Heart left ventricle (tissue), 16 donors: Measurements from ENCODE around the gene PARP8. TPM values are rescaled to one million over a fixed set of nuclear protein-coding genes. Genes with fewer than 3 reads are reported as not detected.

Experiments
- ATAC-seq, 4 donors: fragments of 200-7000 bp; cut with Tn5 transposase; one replicate each; pipeline ENCODE4 v1.9.1; 2020 to 2022; ENCODE audit warnings: moderate library complexity in 4 of 4, mild to moderate bottlenecking in 3 of 4, moderate number of reproducible peaks in 1 of 4
- DNase-seq, 5 donors: peaks; one replicate each; pipeline ENCODE4 v3.0.0-alpha.2; 2020
- H3K27ac ChIP-seq, 12 donors: fragments of 200-600 bp; sonication (generic) in 4 of 12; one replicate each; pipeline versions ENCODE4 v1.5.0 to v1.8.0; 2016 to 2022; ENCODE audit warnings: mild to moderate bottlenecking in 2 of 12
- H3K27me3 ChIP-seq, 9 donors: fragments of 200-600 bp; sonication (generic) in 2 of 9; one replicate each; pipeline versions ENCODE4 v1.5.1 to v1.8.0; 2016 to 2022; ENCODE audit warnings: mild to moderate bottlenecking in 3 of 9
- H3K36me3 ChIP-seq, 9 donors: fragments of 200-600 bp; sonication (generic) in 2 of 9; one replicate each; pipeline versions ENCODE4 v1.5.0 to v1.8.0; 2018 to 2022; ENCODE audit warnings: mild to moderate bottlenecking in 2 of 9
- H3K4me1 ChIP-seq, 12 donors: fragments of 200-600 bp; sonication (generic) in 4 of 12; one replicate each; pipeline versions ENCODE4 v1.5.0 to v1.8.0; 2016 to 2022; ENCODE audit warnings: mild to moderate bottlenecking in 3 of 12
- H3K4me3 ChIP-seq, 12 donors: fragments of 200-600 bp; sonication (generic) in 4 of 12; one replicate each; pipeline versions ENCODE4 v1.5.0 to v1.8.0; 2017 to 2022; ENCODE audit warnings: mild to moderate bottlenecking in 9 of 12, moderate library complexity in 4 of 12
- H3K9me3 ChIP-seq, 12 donors: fragments of 200-600 bp; sonication (generic) in 4 of 12; one replicate each; pipeline versions ENCODE4 v1.5.0 to v1.8.0; 2016 to 2022; ENCODE audit warnings: mild to moderate bottlenecking in 1 of 12
- POLR2A ChIP-seq, 2 donors: fragments of 450-650 bp; IDR thresholded peaks; one replicate each; pipeline ENCODE4 v1.6.1; 2017; ENCODE audit warnings: antibody characterized with exemption in 2 of 2, mild to moderate bottlenecking in 2 of 2, moderate library complexity in 2 of 2
- WGBS, 4 donors: extraction: QIAGEN DNeasy Blood & Tissue Kit in 2 of 4; methylation state at CpG; one replicate each; pipeline versions ENCODE4 v1.1.5 to v1.1.7; 2013 to 2018; 5-methylcytosine and 5-hydroxymethylcytosine counted together
- intact Hi-C, 10 donors: fragments of 100-400 bp; cut with DNase I; formaldehyde crosslinking; loops; one replicate each; pipeline versions ENCODE4 v1.11.1 to v1.14.2; 2022
- polyA plus RNA-seq, 2 donors: library from polyadenylated mRNA; stranded (reverse); fragments of 200-250 nt; gene quantifications; one replicate each; pipeline ENCODE4 v1.2.3, GENCODE V29; 2013
- total RNA-seq, 9 donors: library from RNA; depleted of rRNA in 2 of 9; stranded (reverse); fragments of >200 nt in 2 of 9; fragmentation: NEBNext Ultra II Directional in 3 of 9; extraction: Animal tissue kit (Norgen Biotek cat#: 25700) in 3 of 9; gene quantifications; one replicate each; pipeline versions ENCODE4 v1.1.0 to v1.2.4, GENCODE V29; 2016 to 2023
- TF ChIP-seq, protein P1 (sequence below), 12 donors: fragments of 200-600 bp; sonication (generic) in 4 of 12; IDR thresholded peaks; one replicate each; pipeline versions ENCODE4 v1.5.0 to v1.8.0; 2018 to 2022; ENCODE audit warnings: antibody characterized with exemption in 12 of 12, mild to moderate bottlenecking in 5 of 12
- donor health status: ischemic (EF 13 %, LVEDD 7.1; RV severe dilation, severe dysfunction).
- donor health status: healthy with polysubstance abuse.
- donor health status: DM: no; HTN: yes; CAD: no.
- donor health status: DM: no; HTN: no; CAD: no.
- donor health status: ischemic (EF 25% LVEDD 6.9; RV normal size, moderate dysfunction).
- donor health status: ischemic (EF 25% LVEDD 5.7; RV mildly dilated, moderate dysfunction).
- donor health status: healthy.
- donor health status: DM: yes; HTN: yes; CAD: no.
- donor health status: ischemic (EF 35%, LVEDD 5.7; RV mildly dilated, moderate dysfunction).
- donor health status: nonischemic (EF 11% LVEDD 7.7; RV severe dilation, severe dysfunction).
- donor health status: DM: yes; HTN: yes; CAD: no.
- donor health status: PGD.
- donor health status: ischemic (EF 29% LVEDD 5.4; RV normal size, mild dysfunction).
- donor health status: nonischemic (EF 23%, LVEDD 6.1; RV moderate dilation, normal function).

PARP8 gene
- total and polyA plus RNA-seq, 11 donors: 1.6 to 22.5 (median 6.0) TPM

DNA sequence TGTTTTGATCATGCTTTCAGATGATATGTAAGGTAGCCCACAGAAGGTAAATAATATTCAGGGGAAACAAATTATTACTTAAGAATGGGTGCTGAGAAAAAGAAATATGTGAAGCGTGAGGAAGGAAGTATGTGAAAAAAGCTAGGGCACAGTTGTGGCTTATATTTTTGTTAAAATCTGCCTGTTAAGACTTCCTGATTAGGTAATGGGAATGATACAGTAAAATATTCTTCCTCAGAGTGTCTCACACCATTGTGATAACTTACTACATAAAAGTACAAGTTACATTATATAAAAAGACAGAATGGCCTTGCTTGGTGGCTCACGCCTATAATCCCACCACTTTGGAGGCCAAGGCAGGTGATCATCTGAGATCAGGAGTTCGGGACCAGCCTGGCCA lies 18.7 kb upstream of the PARP8 start:
- Histone ChIP-seq H3K4me3 (no peak overlapping the region), H3K27me3 (no peaks in the 10 kb centered on the region), H3K4me1 (no peaks in the 10 kb centered on the region), H3K36me3 (no peaks in the 10 kb centered on the region), H3K27ac (peak overlapping the region in 1 of 12 donors; percentile 37), H3K9me3 (no peaks in the 10 kb centered on the region)
- no peak for TF ChIP-seq POLR2A (IDR thresholded peaks at IDR 0.05)
- TF ChIP-seq, protein P1, sequence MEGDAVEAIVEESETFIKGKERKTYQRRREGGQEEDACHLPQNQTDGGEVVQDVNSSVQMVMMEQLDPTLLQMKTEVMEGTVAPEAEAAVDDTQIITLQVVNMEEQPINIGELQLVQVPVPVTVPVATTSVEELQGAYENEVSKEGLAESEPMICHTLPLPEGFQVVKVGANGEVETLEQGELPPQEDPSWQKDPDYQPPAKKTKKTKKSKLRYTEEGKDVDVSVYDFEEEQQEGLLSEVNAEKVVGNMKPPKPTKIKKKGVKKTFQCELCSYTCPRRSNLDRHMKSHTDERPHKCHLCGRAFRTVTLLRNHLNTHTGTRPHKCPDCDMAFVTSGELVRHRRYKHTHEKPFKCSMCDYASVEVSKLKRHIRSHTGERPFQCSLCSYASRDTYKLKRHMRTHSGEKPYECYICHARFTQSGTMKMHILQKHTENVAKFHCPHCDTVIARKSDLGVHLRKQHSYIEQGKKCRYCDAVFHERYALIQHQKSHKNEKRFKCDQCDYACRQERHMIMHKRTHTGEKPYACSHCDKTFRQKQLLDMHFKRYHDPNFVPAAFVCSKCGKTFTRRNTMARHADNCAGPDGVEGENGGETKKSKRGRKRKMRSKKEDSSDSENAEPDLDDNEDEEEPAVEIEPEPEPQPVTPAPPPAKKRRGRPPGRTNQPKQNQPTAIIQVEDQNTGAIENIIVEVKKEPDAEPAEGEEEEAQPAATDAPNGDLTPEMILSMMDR (IDR thresholded peaks at IDR 0.05): no peak
- WGBS, 4 donors: 57 to 78% (median 61%) methylated on average over 3 of the region's 3 CpGs
- DNase-seq: no peak
- intact Hi-C loops: no loop called here
- no peak for ATAC-seq

DNA sequence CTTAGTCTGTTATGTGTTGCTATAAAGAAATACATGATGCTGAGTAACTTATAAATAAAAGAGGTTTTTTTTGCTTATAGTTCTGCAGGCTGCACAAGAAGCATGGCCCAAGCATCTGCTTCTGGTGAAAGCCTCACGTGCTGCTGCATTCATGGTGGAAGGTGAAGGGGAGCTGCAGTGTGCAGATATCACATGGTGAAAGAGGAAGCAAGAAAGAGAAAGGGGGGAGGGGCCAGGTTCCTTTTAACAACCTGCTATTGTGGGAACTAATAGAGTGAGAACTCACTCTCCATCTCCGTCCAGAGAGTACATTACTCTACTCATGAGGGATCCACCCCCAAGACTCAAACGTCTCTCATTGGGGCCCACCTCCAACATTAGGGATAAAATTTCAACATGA lies 12.5 kb upstream of the PARP8 start:
- no peak overlapping the region for H3K27ac ChIP-seq
- 83 to 90% (median 87%) methylated on average over 3 of the region's 3 CpGs for WGBS, 4 donors

DNA sequence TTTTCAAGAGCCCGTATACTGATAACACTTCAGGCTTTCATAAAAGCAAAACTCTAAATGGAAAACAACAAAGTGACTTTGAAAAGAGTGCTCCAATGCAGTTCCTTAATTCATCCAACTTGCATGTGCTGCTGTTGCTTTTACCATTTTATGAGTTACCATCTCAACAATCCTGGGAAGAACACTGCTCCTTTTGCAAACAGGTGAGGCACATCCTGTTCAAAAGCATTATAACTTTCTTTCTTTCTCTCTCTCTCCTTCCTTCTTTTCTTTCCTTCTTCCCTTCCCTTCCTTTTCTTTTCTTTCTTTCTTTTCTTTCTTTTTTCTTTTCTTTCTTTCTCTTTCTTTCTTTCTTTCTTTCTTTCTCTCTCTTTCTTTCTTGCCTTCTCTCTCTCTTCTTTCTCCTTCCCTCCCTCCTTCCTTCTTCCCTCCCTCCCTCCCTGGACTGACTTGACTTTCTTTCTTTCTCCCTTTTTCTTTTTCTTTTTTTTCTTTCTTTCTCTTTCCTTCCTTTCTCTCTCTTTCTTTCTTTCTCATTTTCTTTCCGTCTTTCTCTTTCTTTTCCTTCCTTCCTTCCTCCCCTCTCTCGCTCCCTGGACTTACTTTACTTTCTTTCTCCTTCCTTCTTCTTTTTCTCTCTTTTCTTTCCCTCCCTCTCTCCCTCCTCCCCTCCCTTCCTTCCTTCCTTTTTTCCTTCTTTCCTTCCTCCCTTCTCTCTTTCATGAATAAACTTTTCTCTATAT lies 11.2 kb upstream of the PARP8 start:
- Histone ChIP-seq H3K27ac (no peak overlapping the region), H3K9me3 (no peaks in the 10 kb centered on the region), H3K36me3 (no peaks in the 10 kb centered on the region), H3K4me1 (peaks cover 0 to 8% (median 0%) of the 10 kb centered on the region in 12 donors), H3K4me3 (no peak overlapping the region), H3K27me3 (no peaks in the 10 kb centered on the region)
- no peak for ATAC-seq
- no peak for TF ChIP-seq POLR2A (IDR thresholded peaks at IDR 0.05)
- TF ChIP-seq, protein P1 (IDR thresholded peaks at IDR 0.05): no peak
- intact Hi-C loops: loop anchor here in 1 of 10 donors (10.0 kb wide), 1 partner anchor 90 kb away; no protein-coding TSS in a partner anchor
- WGBS, 4 donors: 35 to 59% (median 36%) methylated on average over 3 of the region's 3 CpGs
- DNase-seq: no peak

More for the DNA sequence above, 12.5 kb upstream of the PARP8 start:
- Histone ChIP-seq H3K4me1 (peaks cover 0 to 8% (median 0%) of the 10 kb centered on the region in 12 donors), H3K27me3 (no peaks in the 10 kb centered on the region), H3K4me3 (no peak overlapping the region), H3K36me3 (no peaks in the 10 kb centered on the region), H3K9me3 (no peaks in the 10 kb centered on the region)
- TF ChIP-seq, protein P1 (IDR thresholded peaks at IDR 0.05): no peak
- TF ChIP-seq POLR2A (IDR thresholded peaks at IDR 0.05): no peak
- ATAC-seq (peak in 1 of 4 donors; percentile 24), DNase-seq (peak in 1 of 5 donors; percentile 22)
- intact Hi-C loops: loop anchor here in 1 of 10 donors (10.0 kb wide), 1 partner anchor 91 kb away; no protein-coding TSS in a partner anchor

DNA sequence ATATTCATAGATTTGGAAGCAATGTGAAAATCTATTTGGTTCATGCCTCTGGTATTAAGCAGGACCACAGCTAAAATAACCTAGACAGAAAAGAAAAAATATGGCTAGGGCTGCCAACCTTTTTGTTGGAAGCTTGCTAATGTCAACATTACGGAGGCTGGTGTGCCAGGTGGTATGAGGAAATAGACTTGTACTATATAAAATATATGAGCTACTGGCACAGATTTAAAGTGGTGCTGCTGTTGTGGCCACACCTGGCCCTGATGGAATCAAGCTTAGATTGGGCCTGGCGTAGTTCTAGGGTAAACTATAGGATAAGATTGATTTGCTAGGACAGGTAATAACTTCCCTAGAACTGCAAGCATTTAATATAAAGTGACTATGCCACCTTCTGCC lies 10.6 kb upstream of the PARP8 start:
- DNase-seq (no peak), ATAC-seq (no peak)
- Histone ChIP-seq H3K4me1 (peaks cover 0 to 8% (median 0%) of the 10 kb centered on the region in 12 donors), H3K27ac (no peak overlapping the region), H3K27me3 (no peaks in the 10 kb centered on the region), H3K9me3 (no peaks in the 10 kb centered on the region), H3K36me3 (no peaks in the 10 kb centered on the region), H3K4me3 (no peak overlapping the region)
- TF ChIP-seq POLR2A (IDR thresholded peaks at IDR 0.05): no peak
- TF ChIP-seq, protein P1 (IDR thresholded peaks at IDR 0.05): no peak
- WGBS, 4 donors: 80 to 97% (median 92%) methylated on average over 2 of the region's 2 CpGs
- intact Hi-C loops: loop anchor here in 1 of 10 donors (10.0 kb wide), 1 partner anchor 89 kb away; no protein-coding TSS in a partner anchor
